ENCODE results near the gene ABCD1. TPM values are rescaled to one million over a fixed set of nuclear protein-coding genes. Genes with fewer than 3 reads are reported as not detected.
A peak's percentile ranks its signal among the peaks of the same experiment; 100 is the strongest.
"Not testable (repeated sequence)": the region's sequence is repeated elsewhere in the genome, so short reads cannot be mapped to it uniquely, and the experiment has no call there.

The ABCD1 gene
- total RNA-seq, 3 donors from 2014 or later, result 10.2 to 27.8 (median 10.5) TPM

DNA sequence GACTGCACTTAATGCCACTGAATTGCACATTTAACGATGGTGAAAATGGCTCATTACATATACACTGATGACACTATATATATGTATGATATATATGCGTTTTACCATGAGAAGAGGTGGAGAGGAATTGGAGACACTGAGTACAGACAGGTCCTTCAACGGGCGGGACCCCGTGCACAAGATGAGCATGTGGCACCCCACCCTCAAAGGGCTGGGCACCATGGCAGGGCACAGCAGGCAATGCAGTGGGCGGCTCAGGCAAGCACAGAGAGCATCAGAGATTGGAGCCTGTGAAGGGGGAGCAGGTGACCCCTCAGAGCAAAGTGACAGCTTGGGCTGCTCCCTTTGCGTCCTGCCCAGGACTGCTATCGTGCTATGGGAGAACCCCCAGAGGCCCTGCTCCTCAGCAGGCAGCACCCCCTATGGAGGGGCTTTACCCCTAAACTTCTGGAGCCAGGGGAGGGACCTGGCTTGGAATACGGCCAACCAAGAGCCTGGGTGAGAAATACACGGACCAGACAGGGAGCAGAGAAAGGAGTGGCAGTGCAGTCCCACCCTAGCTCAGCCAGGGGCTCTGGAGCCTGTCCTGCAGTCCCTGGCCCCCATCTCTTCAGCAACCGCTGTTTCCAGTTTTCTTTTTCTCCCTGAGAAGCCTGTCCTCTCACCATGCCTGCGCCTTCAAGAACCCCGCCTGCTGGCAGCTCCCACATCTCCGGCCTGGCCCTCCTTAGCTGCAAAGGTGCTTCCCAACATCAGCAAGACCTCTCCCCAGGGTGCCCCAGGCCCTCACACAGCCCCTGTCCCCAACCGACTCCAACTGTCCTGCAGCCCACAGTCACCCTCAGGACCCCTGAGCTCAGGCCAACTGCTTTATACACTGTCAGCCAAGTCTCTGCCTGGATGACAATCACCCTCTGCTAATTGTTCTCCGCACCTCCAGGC is 26.5 kb upstream of the ABCD1 start:
- Histone ChIP-seq H3K36me3 (no peaks in the 10 kb centered on the region), H3K27ac (no peak overlapping the region), H3K27me3 (peaks cover 2 to 28% of the 10 kb centered on the region in 2 donors), H3K4me3 (no peak overlapping the region), H3K9me3 (no peaks in the 10 kb centered on the region), H3K4me1 (no peaks in the 10 kb centered on the region)
- no peak for DNase-seq (ENCODE audit: low spot score in 2 of 2)
- no peak for TF ChIP-seq POLR2A (IDR thresholded peaks at IDR 0.05)
- intact Hi-C loops (cut with DNase I; ENCODE audit: low total_unique reads), result no loop called here

DNA sequence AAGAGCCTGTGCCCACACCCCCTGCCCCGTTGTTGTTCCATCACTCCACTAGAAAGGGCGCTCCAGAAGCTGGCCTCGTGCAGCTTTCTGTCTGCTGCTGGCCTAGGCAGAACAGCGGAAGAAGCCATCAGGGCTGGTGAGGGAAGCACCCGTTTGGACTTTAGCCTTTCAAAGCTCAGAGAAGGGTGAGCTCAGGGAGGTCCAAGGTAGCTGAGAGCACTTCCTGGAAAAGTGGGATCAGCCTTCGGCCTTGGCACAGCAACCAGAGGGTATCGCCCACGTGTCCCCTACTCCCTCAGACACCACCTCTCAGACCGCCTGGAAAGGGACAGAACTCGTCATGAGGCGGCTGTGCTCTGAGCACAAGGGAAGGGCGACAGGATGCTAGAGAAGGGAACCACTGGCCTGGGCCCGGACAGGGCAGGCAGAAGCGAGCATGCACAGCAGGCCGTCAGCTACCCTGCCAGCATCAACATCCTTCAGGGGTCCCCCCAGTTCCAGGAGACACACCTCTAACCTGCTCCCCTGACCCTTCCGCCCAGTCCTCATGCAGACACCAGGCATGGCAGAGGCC is 25.4 kb upstream of the ABCD1 start:
- H3K9me3 ChIP-seq; H3K4me3 ChIP-seq; DNase-seq (ENCODE audit: low spot score in 2 of 2); H3K36me3 ChIP-seq; intact Hi-C loops (cut with DNase I; ENCODE audit: low total_unique reads); H3K4me1 ChIP-seq: not testable (repeated sequence)
- Histone ChIP-seq H3K27ac (peak overlapping the region in 1 of 2 donors; percentile 58), H3K27me3 (peaks cover 3 to 23% of the 10 kb centered on the region in 2 donors)

- H3K36me3 ChIP-seq; intact Hi-C loops (cut with DNase I; ENCODE audit: low total_unique reads); H3K9me3 ChIP-seq; H3K4me3 ChIP-seq; DNase-seq (ENCODE audit: low spot score in 2 of 2); H3K4me1 ChIP-seq: not testable (repeated sequence)
- Histone ChIP-seq H3K27me3 (peaks cover 3 to 23% of the 10 kb centered on the region in 2 donors), H3K27ac (peak overlapping the region; percentile 25 to 58)
Observed at GRCh38 chrX:153699784-153700371, 24.8 kb upstream of the ABCD1 start.

GRCh38 chrX:153700376-153700945 is 24.2 kb upstream of the ABCD1 start:
- no peaks in the 10 kb centered on the region for H3K36me3 ChIP-seq
- no peaks in the 10 kb centered on the region for H3K4me1 ChIP-seq
- no peaks in the 10 kb centered on the region for H3K9me3 ChIP-seq
- peaks cover 3 to 23% of the 10 kb centered on the region in 2 donors for H3K27me3 ChIP-seq
- H3K4me3 ChIP-seq, result no peak overlapping the region
- H3K27ac ChIP-seq, result peak overlapping the region; percentile 25 to 58
- intact Hi-C loops (cut with DNase I; ENCODE audit: low total_unique reads), result no loop called here
- no peak for TF ChIP-seq POLR2AphosphoS5 (IDR thresholded peaks at IDR 0.05)
- TF ChIP-seq POLR2A (IDR thresholded peaks at IDR 0.05), result no peak
- no peak for TF ChIP-seq CTCF (IDR thresholded peaks at IDR 0.05)
- DNase-seq (ENCODE audit: low spot score in 2 of 2), result no peak

DNA sequence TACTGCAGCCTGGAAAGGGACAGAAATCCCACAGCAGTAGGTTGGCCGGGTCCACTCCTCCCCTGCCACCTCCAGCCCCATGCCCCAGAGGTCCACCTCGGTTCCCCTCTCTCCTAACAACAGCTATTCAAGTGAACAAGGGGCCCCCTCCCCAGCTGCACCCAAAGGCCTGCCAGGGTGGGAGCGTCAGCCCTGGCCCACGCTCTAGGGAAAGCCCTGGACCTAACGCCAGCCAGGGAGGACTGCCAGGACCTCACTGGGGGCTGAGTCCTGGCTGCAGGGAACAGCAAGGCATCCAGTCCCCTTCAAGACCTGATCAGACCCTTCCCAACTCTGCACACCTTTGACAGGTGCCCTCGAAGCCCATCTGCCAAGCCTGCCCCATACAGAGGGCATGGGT is 23.7 kb upstream of the ABCD1 start:
- no peaks in the 10 kb centered on the region for H3K9me3 ChIP-seq
- H3K4me1 ChIP-seq, result no peaks in the 10 kb centered on the region
- DNase-seq (ENCODE audit: low spot score in 2 of 2), result no peak
- H3K4me3 ChIP-seq, result no peak overlapping the region
- TF ChIP-seq POLR2A (IDR thresholded peaks at IDR 0.05), result no peak
- intact Hi-C loops (cut with DNase I; ENCODE audit: low total_unique reads), result no loop called here
- H3K27ac ChIP-seq, result peak overlapping the region; percentile 25 to 58
- H3K36me3 ChIP-seq, result no peaks in the 10 kb centered on the region
- peaks cover 3 to 23% of the 10 kb centered on the region in 2 donors for H3K27me3 ChIP-seq

- no peak for TF ChIP-seq CTCF (IDR thresholded peaks at IDR 0.05)
- TF ChIP-seq POLR2AphosphoS5 (IDR thresholded peaks at IDR 0.05), result no peak
- no peak for TF ChIP-seq POLR2A (IDR thresholded peaks at IDR 0.05)
- intact Hi-C loops (cut with DNase I; ENCODE audit: low total_unique reads), result no loop called here
- no peak for DNase-seq (ENCODE audit: low spot score in 2 of 2)
- H3K27ac ChIP-seq, result no peak overlapping the region
- H3K27me3 ChIP-seq, result peaks cover 3 to 23% of the 10 kb centered on the region in 2 donors
- H3K36me3 ChIP-seq, result no peaks in the 10 kb centered on the region
- H3K9me3 ChIP-seq, result no peaks in the 10 kb centered on the region
- no peaks in the 10 kb centered on the region for H3K4me1 ChIP-seq
- no peak overlapping the region for H3K4me3 ChIP-seq
Observed at GRCh38 chrX:153701706-153702105, 22.9 kb upstream of the ABCD1 start.

All from breast epithelium (tissue), 4 donors.